Right lobe of liver (tissue), 6 donors: ENCODE measurements around the gene RYR3. TPM values are rescaled to one million over a fixed set of nuclear protein-coding genes. Genes with fewer than 3 reads are reported as not detected.

ENCODE experiments used
- ATAC-seq, 4 donors: fragments of 200-7000 bp; cut with Tn5 transposase; one replicate each; pipeline ENCODE4 v1.9.1; 2020; ENCODE audit warnings: mild to moderate bottlenecking in 4 of 4, moderate library complexity in 4 of 4
- DNase-seq, 3 donors: peaks; one replicate each; pipeline ENCODE4 v3.0.0-alpha.2; 2020
- H3K27ac ChIP-seq, 3 donors: fragments of 200-600 bp; one replicate each; pipeline ENCODE4 v1.8.0; 2022
- H3K27me3 ChIP-seq, 2 donors: fragments of 200-600 bp; one replicate each; pipeline ENCODE4 v1.8.0; 2022
- H3K36me3 ChIP-seq, 4 donors: fragments of 200-600 bp; sonication (generic) in 1 of 4; one replicate each; pipeline versions ENCODE4 v1.5.1 to v1.8.0; 2017 to 2022; ENCODE audit warnings: control low read depth in 1 of 4
- H3K4me1 ChIP-seq, 4 donors: fragments of 200-600 bp; sonication (generic) in 1 of 4; one replicate each; pipeline versions ENCODE4 v1.5.1 to v1.8.0; 2017 to 2022; ENCODE audit warnings: control low read depth in 1 of 4
- H3K4me3 ChIP-seq, 3 donors: fragments of 200-600 bp; one replicate each; pipeline ENCODE4 v1.8.0; 2022
- H3K9me3 ChIP-seq, 4 donors: fragments of 200-600 bp; sonication (generic) in 1 of 4; one replicate each; pipeline versions ENCODE4 v1.5.1 to v1.8.0; 2017 to 2022; ENCODE audit warnings: control low read depth in 1 of 4
- POLR2A ChIP-seq: fragments of 450-650 bp; IDR thresholded peaks from one replicate; pipeline ENCODE4 v1.6.1; 2017; ENCODE audit warnings: antibody characterized with exemption, mild to moderate bottlenecking
- WGBS: methylation state at CpG from one replicate; pipeline ENCODE4 v1.1.6; 2018; ENCODE audit warnings: low coverage, low lambda C conversion rate; ENCODE audit not compliant: insufficient coverage; ENCODE audit errors: missing lambda C conversion rate; 5-methylcytosine and 5-hydroxymethylcytosine counted together
- intact Hi-C, 2 donors: fragments of 100-400 bp; cut with DNase I; formaldehyde crosslinking; loops; one replicate each; pipeline versions ENCODE4 v1.11.2 to v1.14.1; 2022
- total RNA-seq, 6 experiments: library from RNA; depleted of rRNA in 2 of 6; stranded (reverse); fragments of >200 nt in 2 of 6; fragmentation: NEBNext Ultra II Directional in 3 of 6; extraction: Animal tissue kit (Norgen Biotek cat#: 25700) in 3 of 6; gene quantifications; one replicate each; pipeline versions ENCODE4 v1.1.0 to v1.2.4, GENCODE V29; 2016 to 2023
- TF ChIP-seq, protein P1 (sequence below), 4 donors: fragments of 200-600 bp in 3 of 4; fragments of 450-650 bp in 1 of 4; IDR thresholded peaks; one replicate each; pipeline versions ENCODE4 v1.5.1 to v1.8.0; 2016 to 2022; ENCODE audit warnings: antibody characterized with exemption in 4 of 4, mild to moderate bottlenecking in 2 of 4
- donor health status: DM: no; HTN: yes; CAD: no.
- donor health status: DM: no; HTN: no; CAD: no.
- donor health status: DM: no; HTN: no; CAD: no.
- donor health status: DM: no; HTN: yes; CAD: no.
- donor health status: DM: no; HTN: yes; CAD: no.

Gene RYR3
- total RNA-seq, 6 experiments from 2014 or later = under 0.01 to 0.31 (median 0.05) TPM; not detected in 3

DNA sequence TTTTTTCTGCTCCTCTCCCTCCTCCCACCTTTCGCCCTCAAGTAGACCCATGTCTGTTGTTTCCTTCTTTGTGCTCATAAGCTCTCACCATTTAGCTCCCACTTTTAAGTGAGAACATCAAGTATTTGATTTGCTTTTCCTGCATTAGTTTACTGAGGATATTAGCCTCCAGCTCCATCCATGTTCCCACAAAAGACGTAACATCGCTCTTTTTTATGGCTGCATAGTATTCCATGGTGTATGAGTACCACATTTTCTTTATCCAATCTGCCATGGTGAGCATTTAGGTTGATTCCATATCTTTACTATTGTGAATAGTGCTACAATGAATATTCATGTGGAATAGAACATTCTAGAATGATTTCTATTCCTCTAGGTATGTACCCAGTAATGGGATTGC lies 178.6 kb downstream of the RYR3 start:
- no peak for DNase-seq
- ATAC-seq = no peak
- Histone ChIP-seq H3K4me3 (no peak overlapping the region), H3K27me3 (no peaks in the 10 kb centered on the region), H3K9me3 (no peaks in the 10 kb centered on the region), H3K36me3 (no peaks in the 10 kb centered on the region), H3K27ac (no peak overlapping the region), H3K4me1 (no peaks in the 10 kb centered on the region)
- intact Hi-C loops = no loop called here
- TF ChIP-seq, protein P1, sequence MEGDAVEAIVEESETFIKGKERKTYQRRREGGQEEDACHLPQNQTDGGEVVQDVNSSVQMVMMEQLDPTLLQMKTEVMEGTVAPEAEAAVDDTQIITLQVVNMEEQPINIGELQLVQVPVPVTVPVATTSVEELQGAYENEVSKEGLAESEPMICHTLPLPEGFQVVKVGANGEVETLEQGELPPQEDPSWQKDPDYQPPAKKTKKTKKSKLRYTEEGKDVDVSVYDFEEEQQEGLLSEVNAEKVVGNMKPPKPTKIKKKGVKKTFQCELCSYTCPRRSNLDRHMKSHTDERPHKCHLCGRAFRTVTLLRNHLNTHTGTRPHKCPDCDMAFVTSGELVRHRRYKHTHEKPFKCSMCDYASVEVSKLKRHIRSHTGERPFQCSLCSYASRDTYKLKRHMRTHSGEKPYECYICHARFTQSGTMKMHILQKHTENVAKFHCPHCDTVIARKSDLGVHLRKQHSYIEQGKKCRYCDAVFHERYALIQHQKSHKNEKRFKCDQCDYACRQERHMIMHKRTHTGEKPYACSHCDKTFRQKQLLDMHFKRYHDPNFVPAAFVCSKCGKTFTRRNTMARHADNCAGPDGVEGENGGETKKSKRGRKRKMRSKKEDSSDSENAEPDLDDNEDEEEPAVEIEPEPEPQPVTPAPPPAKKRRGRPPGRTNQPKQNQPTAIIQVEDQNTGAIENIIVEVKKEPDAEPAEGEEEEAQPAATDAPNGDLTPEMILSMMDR (IDR thresholded peaks at IDR 0.05) = no peak
- no peak for TF ChIP-seq POLR2A
- WGBS = 75% methylated on average over 3 of the region's 3 CpGs

DNA sequence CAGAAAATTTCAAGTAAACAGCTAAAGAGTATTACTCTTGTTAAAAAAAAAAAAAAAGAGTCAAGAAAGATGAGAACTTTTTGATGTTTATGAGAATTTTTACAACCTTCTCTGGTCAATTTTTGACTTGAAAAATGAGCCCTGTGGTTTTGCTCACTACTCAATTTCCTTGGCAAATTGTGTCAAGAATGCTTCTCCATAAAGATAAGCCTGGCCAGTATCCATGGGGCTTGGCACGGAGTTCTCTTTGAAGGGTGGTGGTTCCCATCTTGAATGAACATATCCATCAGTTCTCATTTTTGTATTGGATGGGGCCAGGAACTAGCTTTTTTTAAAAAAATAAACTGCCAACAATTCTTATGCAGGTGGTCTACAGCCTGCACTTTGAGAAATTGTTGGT lies 179.9 kb downstream of the RYR3 start:
- Histone ChIP-seq H3K27me3 (no peaks in the 10 kb centered on the region), H3K36me3 (no peaks in the 10 kb centered on the region), H3K4me1 (no peaks in the 10 kb centered on the region), H3K9me3 (no peaks in the 10 kb centered on the region), H3K4me3 (no peak overlapping the region), H3K27ac (no peak overlapping the region)
- DNase-seq (no peak), ATAC-seq (no peak)
- WGBS = 56% methylated on average over 1 of the region's 1 CpG
- no peak for TF ChIP-seq POLR2A
- TF ChIP-seq, protein P1 (IDR thresholded peaks at IDR 0.05) = no peak
- intact Hi-C loops = no loop called here

DNA sequence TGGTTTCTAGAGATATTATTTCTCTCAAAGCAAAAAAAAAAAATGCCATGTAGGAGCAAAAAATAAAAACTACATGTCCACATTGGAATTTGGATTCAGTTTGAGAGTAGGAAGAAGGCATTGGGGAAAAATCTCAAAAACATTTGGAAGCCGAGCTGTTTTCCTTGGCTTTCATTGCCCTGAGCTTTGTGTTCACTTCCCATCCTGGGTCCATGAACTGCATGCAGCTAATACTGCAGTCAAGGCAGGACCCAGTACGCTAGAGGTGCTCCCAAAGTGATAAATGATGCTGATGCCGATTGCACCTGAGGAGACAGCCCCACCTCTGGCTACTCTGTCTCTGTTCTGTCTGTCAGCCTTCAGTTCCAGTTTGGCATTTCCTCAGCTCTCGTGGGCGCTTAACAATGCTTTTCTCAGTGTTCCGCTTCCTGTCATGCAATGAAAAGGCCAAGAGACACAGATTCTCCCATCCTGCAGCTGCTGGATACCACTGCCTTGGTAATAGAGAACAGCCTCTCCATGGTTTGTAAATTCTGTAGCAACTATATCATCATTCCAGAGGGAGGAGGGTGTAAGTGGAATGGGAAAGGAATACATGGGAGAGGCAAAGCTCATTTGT lies 181.8 kb downstream of the RYR3 start:
- DNase-seq (no peak), ATAC-seq (no peak)
- Histone ChIP-seq H3K27ac (no peak overlapping the region), H3K36me3 (no peaks in the 10 kb centered on the region), H3K4me3 (no peak overlapping the region), H3K4me1 (no peaks in the 10 kb centered on the region), H3K27me3 (no peaks in the 10 kb centered on the region), H3K9me3 (no peaks in the 10 kb centered on the region)
- TF ChIP-seq POLR2A = no peak
- TF ChIP-seq, protein P1 (IDR thresholded peaks at IDR 0.05) = no peak
- 31% methylated on average over 5 of the region's 6 CpGs for WGBS
- intact Hi-C loops = no loop called here

DNA sequence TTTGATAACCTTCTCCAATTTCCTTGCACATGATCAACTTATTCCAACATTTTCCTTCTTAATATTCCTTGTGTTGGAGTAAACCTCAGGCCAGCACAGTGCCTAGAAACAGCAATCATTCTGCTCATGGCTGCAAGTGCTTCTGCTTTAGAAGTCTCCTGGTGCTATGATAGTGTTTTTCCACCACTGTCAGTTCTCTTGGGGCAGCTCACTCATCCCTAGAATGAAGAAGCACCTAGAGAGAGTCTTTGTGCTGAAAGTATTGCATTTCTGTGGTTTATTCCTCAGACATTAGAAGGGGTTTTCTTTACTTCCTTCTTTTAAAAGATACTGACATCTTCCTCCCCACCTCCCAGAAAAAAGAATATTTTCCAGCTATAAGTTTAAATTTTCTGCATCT lies 183.5 kb downstream of the RYR3 start:
- no peak for ATAC-seq
- no peak for DNase-seq
- Histone ChIP-seq H3K27ac (no peak overlapping the region), H3K9me3 (no peaks in the 10 kb centered on the region), H3K4me1 (no peaks in the 10 kb centered on the region), H3K27me3 (no peaks in the 10 kb centered on the region), H3K4me3 (no peak overlapping the region), H3K36me3 (no peaks in the 10 kb centered on the region)
- TF ChIP-seq, protein P1 (IDR thresholded peaks at IDR 0.05) = no peak
- TF ChIP-seq POLR2A = no peak
- intact Hi-C loops = no loop called here
